Measurements from ENCODE around the gene PRSS8.
"Not testable (repeated sequence)": the region's sequence is repeated elsewhere in the genome, so short reads cannot be mapped to it uniquely, and the experiment has no call there.

The PRSS8 gene

DNA sequence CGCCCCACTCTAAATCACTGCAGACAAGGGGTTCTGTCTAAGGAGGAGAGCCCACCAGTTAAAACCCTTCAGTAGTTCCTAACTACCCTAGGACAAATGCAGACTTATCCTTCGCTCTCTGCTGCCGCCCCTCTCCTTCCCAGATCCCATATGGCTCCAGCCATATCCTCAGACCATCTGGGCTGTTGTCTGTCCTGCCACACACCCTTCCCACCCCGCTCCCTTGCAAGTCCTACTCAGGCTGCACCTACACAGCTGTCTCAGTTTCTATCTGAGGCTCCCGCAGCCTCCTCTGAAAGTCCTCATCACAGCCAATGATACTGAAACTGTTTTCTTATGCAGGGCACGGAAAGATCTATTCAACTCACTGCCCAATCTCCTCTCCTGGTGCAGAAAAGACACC, 28.1 kb downstream of the PRSS8 start:
- DNase-seq (ENCODE audit: extremely low spot score) = peak; percentile 77
- CTCF ChIA-PET = interaction anchor here (1.7 kb wide), 1 partner anchor 14 kb away, joined by 4 read pairs; no protein-coding TSS in a partner anchor
- TF ChIP-seq, protein P1, sequence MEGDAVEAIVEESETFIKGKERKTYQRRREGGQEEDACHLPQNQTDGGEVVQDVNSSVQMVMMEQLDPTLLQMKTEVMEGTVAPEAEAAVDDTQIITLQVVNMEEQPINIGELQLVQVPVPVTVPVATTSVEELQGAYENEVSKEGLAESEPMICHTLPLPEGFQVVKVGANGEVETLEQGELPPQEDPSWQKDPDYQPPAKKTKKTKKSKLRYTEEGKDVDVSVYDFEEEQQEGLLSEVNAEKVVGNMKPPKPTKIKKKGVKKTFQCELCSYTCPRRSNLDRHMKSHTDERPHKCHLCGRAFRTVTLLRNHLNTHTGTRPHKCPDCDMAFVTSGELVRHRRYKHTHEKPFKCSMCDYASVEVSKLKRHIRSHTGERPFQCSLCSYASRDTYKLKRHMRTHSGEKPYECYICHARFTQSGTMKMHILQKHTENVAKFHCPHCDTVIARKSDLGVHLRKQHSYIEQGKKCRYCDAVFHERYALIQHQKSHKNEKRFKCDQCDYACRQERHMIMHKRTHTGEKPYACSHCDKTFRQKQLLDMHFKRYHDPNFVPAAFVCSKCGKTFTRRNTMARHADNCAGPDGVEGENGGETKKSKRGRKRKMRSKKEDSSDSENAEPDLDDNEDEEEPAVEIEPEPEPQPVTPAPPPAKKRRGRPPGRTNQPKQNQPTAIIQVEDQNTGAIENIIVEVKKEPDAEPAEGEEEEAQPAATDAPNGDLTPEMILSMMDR (IDR thresholded peaks at IDR 0.05; ENCODE audit: control extremely low read depth, extremely low read depth, low read depth, missing control alignments) = no peak
- POLR2A ChIA-PET = no interaction called here

DNA sequence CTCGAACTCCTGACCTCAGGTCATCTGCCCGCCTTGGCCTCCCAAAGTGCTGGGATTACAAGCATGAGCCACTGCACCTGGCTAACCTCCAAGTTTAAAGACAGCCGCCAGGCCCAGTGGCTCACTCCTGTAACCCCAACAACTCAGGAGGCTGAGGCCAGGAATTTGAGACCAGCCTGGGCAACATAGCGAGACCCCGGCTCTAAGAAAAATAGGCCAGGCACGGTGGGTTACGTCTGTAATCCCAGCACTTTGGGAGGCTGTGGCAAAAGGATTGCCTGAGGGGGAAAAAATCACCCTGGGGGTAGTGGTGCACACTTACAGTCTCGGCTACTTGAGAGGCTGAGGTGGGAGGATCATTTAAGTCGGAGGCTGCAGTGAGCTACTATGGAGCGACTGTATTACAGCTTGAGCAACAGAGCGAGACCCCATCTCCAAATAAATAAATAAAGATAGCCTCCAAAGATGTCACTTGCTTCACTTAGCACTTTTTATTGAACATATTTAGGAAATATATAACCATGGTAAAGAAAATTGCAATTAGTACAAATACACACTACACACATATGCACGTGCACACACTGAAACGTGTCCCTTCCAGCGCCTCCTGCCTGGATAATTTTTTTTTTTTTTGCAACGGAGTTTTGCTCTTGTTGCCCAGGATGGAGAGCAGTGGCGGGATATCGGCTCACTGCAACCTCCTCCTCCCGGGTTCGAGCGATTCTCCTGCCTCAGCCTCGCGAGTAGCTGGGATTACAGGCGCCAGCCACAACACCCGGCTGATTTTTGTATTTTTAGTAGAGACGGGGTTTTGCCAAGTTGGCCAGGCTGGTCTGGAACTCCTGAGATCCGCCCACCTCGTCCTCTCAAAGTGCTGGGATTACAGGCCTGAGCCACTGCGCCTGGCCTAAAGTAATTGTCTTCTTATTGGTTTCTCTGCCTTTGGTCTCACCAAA, 28.7 kb downstream of the PRSS8 start:
- CTCF ChIA-PET = interaction anchor here (0.6 to 1.7 kb wide), 2 partner anchors 14 to 35 kb away, joined by 4 read pairs; no protein-coding TSS in a partner anchor
- no peak for DNase-seq (ENCODE audit: extremely low spot score)
- TF ChIP-seq, protein P1 (IDR thresholded peaks at IDR 0.05; ENCODE audit: control extremely low read depth, extremely low read depth, low read depth, missing control alignments) = no peak
- POLR2A ChIA-PET = no interaction called here

DNA sequence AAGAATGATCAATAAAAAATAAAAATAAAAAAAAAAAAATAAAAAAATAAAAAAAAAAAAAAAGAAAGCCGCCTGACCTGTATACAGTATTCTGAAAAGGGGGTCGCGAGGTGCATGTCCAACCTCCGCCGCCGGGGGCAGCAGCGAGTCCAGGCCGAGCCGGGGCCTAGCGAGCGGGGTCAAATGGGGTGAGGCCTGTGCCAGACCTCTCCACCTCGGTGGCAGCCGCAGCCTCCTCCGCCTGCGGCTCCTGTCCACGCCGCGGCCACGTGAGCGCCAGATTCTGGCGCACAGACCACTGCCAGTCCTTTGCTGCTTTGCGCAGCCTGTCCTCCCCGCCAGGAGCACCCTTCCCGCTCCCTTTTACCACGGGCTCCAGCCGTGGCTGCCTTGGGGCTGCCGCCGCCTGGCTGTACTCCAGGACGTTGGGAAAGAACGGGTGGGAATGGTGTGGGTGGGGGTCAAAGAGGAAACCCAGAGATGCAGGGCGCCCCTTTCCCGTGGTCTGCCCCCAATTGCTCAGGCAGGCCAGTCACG, 29.8 kb downstream of the PRSS8 start:
- DNase-seq (ENCODE audit: extremely low spot score) = peak; percentile 82
- TF ChIP-seq, protein P1 (IDR thresholded peaks at IDR 0.05; ENCODE audit: control extremely low read depth, extremely low read depth, low read depth, missing control alignments) = peak; percentile 87
- ChIA-PET CTCF (no interaction called here), POLR2A (no interaction called here)

DNA sequence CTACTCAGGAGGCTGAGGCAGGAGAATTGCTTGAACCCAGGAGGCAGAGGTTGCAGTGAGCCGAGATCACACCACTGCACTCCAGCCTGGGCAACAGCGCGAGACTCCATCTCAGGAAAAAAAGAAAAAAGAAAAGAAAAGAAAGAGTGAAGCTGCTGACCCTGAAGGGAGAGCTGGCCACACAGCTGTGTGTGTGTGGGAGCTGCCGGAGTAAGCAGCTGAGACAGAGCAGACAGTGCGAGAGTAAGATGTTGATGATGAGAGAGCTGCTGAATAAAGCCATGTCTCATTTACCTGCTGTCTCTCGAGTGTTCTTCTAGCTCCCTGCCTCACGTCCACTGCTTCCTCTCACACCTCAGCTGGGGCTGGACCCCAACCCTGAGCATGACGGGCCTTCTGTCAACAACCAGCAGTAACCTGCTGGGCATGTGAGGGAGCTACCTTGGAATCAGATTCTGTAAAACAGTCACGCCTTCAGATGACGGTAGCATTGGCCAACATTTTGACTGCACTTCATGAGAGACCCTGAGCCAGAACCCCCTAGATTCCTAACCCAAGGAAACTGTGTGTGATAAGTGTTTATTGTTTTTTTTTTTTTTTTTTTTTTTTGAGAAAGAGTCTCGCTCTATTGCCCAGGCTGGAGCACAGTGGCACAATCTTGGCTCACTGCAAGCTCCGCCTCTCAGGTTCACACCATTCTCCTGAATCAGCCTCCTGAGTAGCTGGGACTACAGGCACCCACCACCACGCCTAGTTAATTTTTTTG, 34.5 kb downstream of the PRSS8 start:
- ChIA-PET CTCF (interaction anchor here (1.2 to 4.1 kb wide), 10 partner anchors 9 to 145 kb away, joined by 3 to 24 read pairs (median 4); partner anchors contain the start of gene HSD3B7), POLR2A (interaction anchor here (1.4 to 1.7 kb wide), 2 partner anchors 17 to 79 kb away, joined by 6 to 7 read pairs; partner anchors contain the start of genes FUS and KAT8)
- DNase-seq (ENCODE audit: extremely low spot score) = not testable (repeated sequence)

DNA sequence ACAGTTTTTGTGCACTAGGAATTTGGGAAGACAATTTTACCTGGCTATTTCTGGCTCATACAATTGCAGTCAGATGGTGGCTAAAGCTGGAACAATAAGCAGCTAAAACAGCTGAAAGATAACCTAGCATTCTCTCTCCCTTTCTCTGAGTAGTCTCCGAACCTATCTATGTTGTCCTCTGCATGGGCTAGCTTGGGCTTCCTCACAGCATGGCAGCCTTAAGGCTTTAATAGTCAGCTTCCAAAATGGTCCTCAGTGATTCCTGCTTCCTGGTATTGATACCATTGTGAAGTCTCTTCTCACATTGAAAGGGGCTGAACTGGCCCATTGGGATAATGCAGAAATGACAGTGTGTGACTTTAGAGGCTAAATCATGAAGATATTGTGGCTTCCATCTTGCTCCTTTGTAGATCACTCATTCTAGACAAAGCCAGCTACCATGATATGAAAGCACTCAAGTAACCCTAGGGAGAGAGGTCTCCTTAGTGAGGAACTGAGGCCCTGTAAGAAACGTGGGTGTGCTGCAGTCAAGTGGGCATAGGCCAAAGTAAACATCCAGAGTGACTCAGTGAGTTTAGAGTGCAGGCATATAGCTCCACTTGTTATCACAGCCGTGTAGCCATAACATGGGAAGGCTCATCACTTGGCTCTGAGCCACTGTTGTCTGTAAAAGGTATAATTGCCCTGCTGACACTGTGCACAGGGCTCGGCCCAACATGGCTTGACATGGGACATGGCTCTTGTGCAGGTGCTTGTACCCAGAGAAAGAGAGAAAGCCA, 35.5 kb downstream of the PRSS8 start:
- ChIA-PET CTCF (interaction anchor here (1.0 to 4.1 kb wide), 10 partner anchors 9 to 144 kb away, joined by 3 to 24 read pairs (median 4); partner anchors contain the start of gene HSD3B7), POLR2A (interaction anchor here (1.4 to 1.7 kb wide), 2 partner anchors 18 to 80 kb away, joined by 6 to 7 read pairs; partner anchors contain the start of genes FUS and KAT8)
- DNase-seq (ENCODE audit: extremely low spot score) = no peak
- TF ChIP-seq, protein P1 (IDR thresholded peaks at IDR 0.05; ENCODE audit: control extremely low read depth, extremely low read depth, low read depth, missing control alignments) = no peak

DNA sequence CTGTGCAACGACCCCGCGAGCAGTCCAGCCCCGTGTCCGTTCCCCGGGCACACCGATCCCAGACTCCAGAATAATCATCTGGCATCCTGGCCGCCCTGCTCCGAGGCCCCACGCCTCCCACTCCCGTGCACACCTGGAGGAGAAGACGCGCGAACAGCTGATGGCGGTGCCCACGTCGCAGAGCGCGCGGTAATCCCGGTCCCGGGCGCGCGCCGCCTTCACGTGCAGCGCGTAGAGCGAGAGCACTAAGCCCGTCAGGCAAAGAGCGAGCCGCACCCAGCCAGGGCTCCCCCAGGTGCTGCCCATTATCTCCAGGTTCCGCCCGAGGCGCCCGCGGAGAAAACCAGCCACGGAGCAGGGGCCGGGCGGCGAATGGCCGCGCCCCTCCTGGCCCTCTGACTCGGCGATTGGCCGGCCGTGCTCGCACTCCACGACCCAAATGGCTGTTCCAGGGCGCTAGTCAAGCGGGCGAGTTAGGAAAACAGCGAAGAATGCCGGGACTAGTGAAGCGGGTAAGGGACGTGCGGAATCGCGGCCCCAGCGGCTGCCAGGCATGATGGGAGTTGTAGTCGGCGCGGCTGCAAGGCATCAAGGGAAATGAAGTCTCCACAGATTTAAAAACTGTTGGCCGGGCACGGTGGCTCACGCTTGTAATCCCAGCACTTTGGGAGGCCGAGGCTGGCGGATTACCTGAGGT, 41.0 kb downstream of the PRSS8 start, which contains the start of gene VKORC1:
Gene VKORC1, minus strand, starts transcription at position 374 of the 697 bp plus-strand sequence. Its CDS starts 68 bp downstream, at position 306.
- POLR2A ChIA-PET = no interaction called here
- TF ChIP-seq, protein P1 (IDR thresholded peaks at IDR 0.05; ENCODE audit: control extremely low read depth, extremely low read depth, low read depth, missing control alignments) = no peak
- DNase-seq (ENCODE audit: extremely low spot score) = peak; percentile 91
- CTCF ChIA-PET = interaction anchor here (0.8 to 4.4 kb wide), 6 partner anchors 19 to 140 kb away, joined by 3 to 32 read pairs (median 6); partner anchors contain the start of genes HSD3B7, ZNF646 and ZNF668
